ENCODE data around the gene CUX1. TPM values are rescaled to one million over a fixed set of nuclear protein-coding genes. Genes with fewer than 3 reads are reported as not detected.

Gene CUX1
- total RNA-seq, 1 experiment from 2014 or later, result 116 TPM

DNA sequence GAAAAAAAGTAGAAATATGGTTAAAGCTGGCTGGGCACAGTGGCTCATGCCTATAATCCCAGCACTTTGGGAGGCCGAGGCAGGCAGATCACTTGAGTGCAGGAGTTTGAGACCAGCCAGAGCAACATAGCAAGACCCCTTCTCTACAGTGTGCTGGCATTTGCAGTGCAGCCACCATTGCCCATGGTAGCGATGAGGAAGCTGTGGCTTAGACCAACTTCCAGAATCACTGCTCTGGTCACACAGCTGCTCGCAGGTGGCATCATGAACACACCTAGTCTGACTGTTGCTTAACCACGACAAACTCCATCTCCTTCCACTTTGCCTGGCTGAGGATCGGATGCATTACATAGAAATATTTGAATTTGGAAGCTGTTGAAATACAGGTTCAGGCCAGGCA lies 137.1 kb downstream of the CUX1 start:
- H3K36me3 ChIP-seq (ENCODE audit: control insufficient read depth, insufficient read depth, low read length), result peaks cover 3% of the 10 kb centered on the region
- peaks cover 16% of the 10 kb centered on the region for H3K4me1 ChIP-seq
- Mint-ChIP-seq H3K4me3 (ENCODE audit: unreplicated experiment) (no peak overlapping the region), H3K9me3 (ENCODE audit: unreplicated experiment) (no peaks in the 10 kb centered on the region), H3K27ac (ENCODE audit: unreplicated experiment) (peak overlapping the region; percentile 44), H3K4me1 (ENCODE audit: low read depth, unreplicated experiment) (peaks cover 23% of the 10 kb centered on the region), H3K27me3 (ENCODE audit: insufficient read depth, unreplicated experiment) (no peaks in the 10 kb centered on the region), H3K36me3 (ENCODE audit: insufficient read depth, unreplicated experiment) (peaks cover 55% of the 10 kb centered on the region)
- TF ChIP-seq, protein P1, sequence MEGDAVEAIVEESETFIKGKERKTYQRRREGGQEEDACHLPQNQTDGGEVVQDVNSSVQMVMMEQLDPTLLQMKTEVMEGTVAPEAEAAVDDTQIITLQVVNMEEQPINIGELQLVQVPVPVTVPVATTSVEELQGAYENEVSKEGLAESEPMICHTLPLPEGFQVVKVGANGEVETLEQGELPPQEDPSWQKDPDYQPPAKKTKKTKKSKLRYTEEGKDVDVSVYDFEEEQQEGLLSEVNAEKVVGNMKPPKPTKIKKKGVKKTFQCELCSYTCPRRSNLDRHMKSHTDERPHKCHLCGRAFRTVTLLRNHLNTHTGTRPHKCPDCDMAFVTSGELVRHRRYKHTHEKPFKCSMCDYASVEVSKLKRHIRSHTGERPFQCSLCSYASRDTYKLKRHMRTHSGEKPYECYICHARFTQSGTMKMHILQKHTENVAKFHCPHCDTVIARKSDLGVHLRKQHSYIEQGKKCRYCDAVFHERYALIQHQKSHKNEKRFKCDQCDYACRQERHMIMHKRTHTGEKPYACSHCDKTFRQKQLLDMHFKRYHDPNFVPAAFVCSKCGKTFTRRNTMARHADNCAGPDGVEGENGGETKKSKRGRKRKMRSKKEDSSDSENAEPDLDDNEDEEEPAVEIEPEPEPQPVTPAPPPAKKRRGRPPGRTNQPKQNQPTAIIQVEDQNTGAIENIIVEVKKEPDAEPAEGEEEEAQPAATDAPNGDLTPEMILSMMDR (IDR thresholded peaks at IDR 0.05; ENCODE audit: insufficient read depth in 1 of 2, low read depth in 1 of 2, low read length in 1 of 2, severe bottlenecking in 1 of 2, unreplicated experiment in 1 of 2), result no peak
- intact Hi-C loops (cut with micrococcal nuclease; ENCODE audit: unreplicated experiment), result no loop called here
- no peaks in the 10 kb centered on the region for H3K27me3 ChIP-seq (replicated peaks; ENCODE audit: control insufficient read depth, insufficient read depth, low read length)
- POLR2A ChIA-PET, result no interaction called here
- DNase-seq, result no peak
- H3K9me3 ChIP-seq, result no peaks in the 10 kb centered on the region
- H3K4me3 ChIP-seq (ENCODE audit: low read depth, low read length), result no peak overlapping the region
- CTCF ChIA-PET, result no interaction called here
- no TSS peak for BruUV-seq (replicated peaks)

GRCh38 chr7:101956130-101956529 lies 138.7 kb downstream of the CUX1 start:
- Histone ChIP-seq H3K4me3 (ENCODE audit: low read depth, low read length) (no peak overlapping the region), H3K36me3 (ENCODE audit: control insufficient read depth, insufficient read depth, low read length) (no peaks in the 10 kb centered on the region; the same call in 1 of the 2 replicates), H3K9me3 (no peaks in the 10 kb centered on the region), H3K4me1 (peaks cover 16% of the 10 kb centered on the region), H3K27me3 (replicated peaks; ENCODE audit: control insufficient read depth, insufficient read depth, low read length) (no peaks in the 10 kb centered on the region)
- ChIA-PET CTCF (no interaction called here), POLR2A (interaction anchor here (0.7 kb wide), 1 partner anchor 305 kb away, joined by 3 read pairs; no protein-coding TSS in a partner anchor)
- H3K27me3 Mint-ChIP-seq (ENCODE audit: insufficient read depth, unreplicated experiment), result no peaks in the 10 kb centered on the region
- H3K36me3 Mint-ChIP-seq (ENCODE audit: insufficient read depth, unreplicated experiment), result peaks cover 56% of the 10 kb centered on the region
- TF ChIP-seq, protein P1 (IDR thresholded peaks at IDR 0.05; ENCODE audit: insufficient read depth in 1 of 2, low read depth in 1 of 2, low read length in 1 of 2, severe bottlenecking in 1 of 2, unreplicated experiment in 1 of 2), result no peak
- no peak overlapping the region for H3K4me3 Mint-ChIP-seq (ENCODE audit: unreplicated experiment)
- no TSS peak for BruUV-seq (replicated peaks)
- H3K4me1 Mint-ChIP-seq (ENCODE audit: low read depth, unreplicated experiment), result peaks cover 26% of the 10 kb centered on the region
- intact Hi-C loops (cut with micrococcal nuclease; ENCODE audit: unreplicated experiment), result no loop called here
- peak overlapping the region; percentile 63 for H3K27ac Mint-ChIP-seq (ENCODE audit: unreplicated experiment)
- no peaks in the 10 kb centered on the region for H3K9me3 Mint-ChIP-seq (ENCODE audit: unreplicated experiment)
- no peak for DNase-seq

GRCh38 chr7:101957744-101958525 lies 140.5 kb downstream of the CUX1 start:
- Histone ChIP-seq H3K27me3 (replicated peaks; ENCODE audit: control insufficient read depth, insufficient read depth, low read length) (no peaks in the 10 kb centered on the region), H3K9me3 (no peaks in the 10 kb centered on the region), H3K4me1 (peaks cover 16% of the 10 kb centered on the region), H3K36me3 (ENCODE audit: control insufficient read depth, insufficient read depth, low read length) (no peaks in the 10 kb centered on the region; the same call in 1 of the 2 replicates), H3K4me3 (ENCODE audit: low read depth, low read length) (no peak overlapping the region)
- Mint-ChIP-seq H3K36me3 (ENCODE audit: insufficient read depth, unreplicated experiment) (peaks cover 62% of the 10 kb centered on the region), H3K9me3 (ENCODE audit: unreplicated experiment) (no peaks in the 10 kb centered on the region), H3K27me3 (ENCODE audit: insufficient read depth, unreplicated experiment) (no peaks in the 10 kb centered on the region), H3K27ac (ENCODE audit: unreplicated experiment) (peak overlapping the region; percentile 81), H3K4me3 (ENCODE audit: unreplicated experiment) (no peak overlapping the region), H3K4me1 (ENCODE audit: low read depth, unreplicated experiment) (peaks cover 33% of the 10 kb centered on the region)
- ChIA-PET CTCF (interaction anchor here (0.9 kb wide), 1 partner anchor 55 kb away, joined by 5 read pairs; no protein-coding TSS in a partner anchor), POLR2A (no interaction called here)
- intact Hi-C loops (cut with micrococcal nuclease; ENCODE audit: unreplicated experiment), result no loop called here
- TF ChIP-seq, protein P1 (IDR thresholded peaks at IDR 0.05; ENCODE audit: insufficient read depth in 1 of 2, low read depth in 1 of 2, low read length in 1 of 2, severe bottlenecking in 1 of 2, unreplicated experiment in 1 of 2), result no peak
- DNase-seq, result no peak
- BruUV-seq (replicated peaks), result no TSS peak

All from Caco-2 (cell line).